ENCODE measurements around the gene FN3K.

The FN3K gene

GRCh38 chr17:82734987-82735866 is at the start of gene FN3K:
Gene FN3K, plus strand, starts transcription at chr17:82735615. Its CDS starts 22 bp downstream, at chr17:82735637.
- no peak for DNase-seq (ENCODE audit: low read depth)

- no peak for DNase-seq (ENCODE audit: low read depth)
Observed at GRCh38 chr17:82686366-82687324, 48.8 kb upstream of the FN3K start.

GRCh38 chr17:82687375-82687861 is 48.0 kb upstream of the FN3K start:
- DNase-seq (ENCODE audit: low read depth), result no peak

GRCh38 chr17:82687871-82688270 is 47.5 kb upstream of the FN3K start:
- no peak for DNase-seq (ENCODE audit: low read depth)

GRCh38 chr17:82689077-82689476 is 46.3 kb upstream of the FN3K start:
- no peak for DNase-seq (ENCODE audit: low read depth)

DNA sequence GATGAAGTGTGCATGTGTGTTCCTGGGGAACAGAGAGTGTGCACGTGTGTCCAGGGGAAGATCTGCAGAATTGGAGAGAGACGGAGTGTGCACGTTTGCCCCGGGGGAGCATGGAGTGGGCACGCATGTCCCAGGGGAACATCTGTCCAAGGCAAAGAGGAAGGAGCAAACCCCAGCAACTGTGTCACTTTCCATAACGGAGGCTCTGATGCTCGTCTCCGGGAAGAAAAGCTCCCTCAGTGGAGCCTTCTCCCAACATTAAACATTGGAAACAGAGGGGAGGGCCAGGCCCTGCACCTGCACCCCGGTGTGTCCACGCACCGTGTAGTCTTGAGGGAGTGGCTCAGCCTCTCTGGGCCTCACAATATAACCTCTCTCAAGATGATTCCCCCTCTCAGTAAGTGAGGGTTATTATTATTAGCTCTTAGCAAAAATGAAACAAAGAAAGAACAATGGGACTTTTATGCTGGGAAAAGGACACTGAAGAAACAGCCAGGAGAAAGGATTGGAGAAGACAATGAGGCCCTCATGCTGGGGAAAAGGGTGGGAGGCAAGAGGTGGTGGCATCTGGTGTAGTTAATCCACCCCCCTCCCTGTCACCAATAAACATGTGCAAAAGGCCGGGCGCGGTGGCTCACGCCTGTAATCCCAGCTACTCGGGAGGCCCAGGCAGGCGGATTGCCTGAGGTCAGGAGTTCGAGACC is 44.5 kb upstream of the FN3K start:
- DNase-seq (ENCODE audit: low read depth), result no peak

DNA sequence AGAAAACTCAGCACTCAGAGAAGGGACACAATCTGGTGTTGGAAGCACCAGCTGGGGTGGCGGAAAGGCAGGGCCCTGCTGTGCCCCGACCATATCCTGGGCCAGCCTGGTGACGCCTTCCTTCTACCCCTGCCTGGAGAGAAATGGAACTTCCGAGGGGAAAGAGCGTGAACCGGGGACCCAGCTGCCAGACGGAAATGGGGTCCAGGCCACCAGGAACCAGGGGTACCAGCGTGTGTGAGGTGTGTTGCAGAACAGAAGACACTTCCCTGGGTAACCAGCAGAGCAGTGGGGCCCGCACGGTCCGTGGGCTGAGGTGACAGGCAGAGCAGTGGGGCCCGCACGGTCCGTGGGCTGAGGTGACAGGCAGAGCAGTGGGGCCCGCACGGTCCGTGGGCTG is 43.7 kb upstream of the FN3K start:
- DNase-seq (ENCODE audit: low read depth), result no peak

GRCh38 chr17:82692268-82692667 is 43.1 kb upstream of the FN3K start:
- DNase-seq (ENCODE audit: low read depth), result no peak

- DNase-seq (ENCODE audit: low read depth), result no peak
Observed at GRCh38 chr17:82693168-82693867, 42.1 kb upstream of the FN3K start.

GRCh38 chr17:82694647-82695046 is 40.8 kb upstream of the FN3K start:
- DNase-seq (ENCODE audit: low read depth), result no peak

- no peak for DNase-seq (ENCODE audit: low read depth)
Observed at GRCh38 chr17:82696259-82696658, 39.2 kb upstream of the FN3K start.

- no peak for DNase-seq (ENCODE audit: low read depth)
Observed at GRCh38 chr17:82696916-82697807, 38.3 kb upstream of the FN3K start.

DNA sequence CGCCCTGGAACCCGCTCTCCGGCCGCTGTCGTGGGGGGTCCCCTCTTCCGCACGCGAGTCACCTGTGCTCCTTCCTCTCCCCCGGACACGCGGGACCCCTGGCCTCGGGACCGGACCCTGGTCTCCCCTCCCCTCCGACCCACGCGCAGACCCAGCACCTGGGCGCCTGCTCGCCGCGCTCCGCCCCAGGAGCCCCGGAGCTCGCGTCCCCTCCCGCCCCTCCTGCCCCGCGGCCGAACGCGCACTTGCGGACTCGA is 37.7 kb upstream of the FN3K start:
- no peak for DNase-seq (ENCODE audit: low read depth)

GRCh38 chr17:82698065-82698973 is 37.1 kb upstream of the FN3K start, which contains the start of gene RAB40B:
Gene RAB40B, minus strand, starts transcription at chr17:82698698. Its CDS starts 102 bp downstream, at chr17:82698596.
- DNase-seq (ENCODE audit: low read depth), result peak; percentile 98

DNA sequence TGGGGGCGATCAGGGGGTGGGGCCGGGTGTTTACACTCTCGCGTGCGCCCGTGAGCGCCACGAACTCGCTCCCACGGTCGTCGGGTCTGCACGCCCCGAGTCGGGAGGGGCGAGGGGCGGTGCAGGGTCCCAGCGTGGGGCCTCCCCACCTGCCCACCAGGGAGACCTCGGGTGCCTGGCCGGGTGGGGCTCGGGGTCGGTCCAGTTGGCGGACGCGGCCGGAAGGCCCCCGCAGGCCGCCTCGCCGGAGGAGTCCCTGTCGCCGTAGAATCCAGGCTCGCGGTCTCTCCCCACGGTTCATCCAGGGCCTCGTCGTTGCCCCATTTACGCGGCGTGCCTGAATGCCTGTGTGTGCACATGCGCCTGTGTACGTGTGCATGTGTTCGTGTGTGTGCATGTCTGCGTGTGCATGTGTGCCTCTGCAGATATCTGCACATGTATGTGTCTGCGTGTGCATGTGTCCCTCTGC is 36.4 kb upstream of the FN3K start:
- DNase-seq (ENCODE audit: low read depth), result no peak

GRCh38 chr17:82699551-82699950 is 35.9 kb upstream of the FN3K start:
- no peak for DNase-seq (ENCODE audit: low read depth)

GRCh38 chr17:82702231-82702927 is 33.0 kb upstream of the FN3K start:
- no peak for DNase-seq (ENCODE audit: low read depth)

GRCh38 chr17:82703036-82703745 is 32.2 kb upstream of the FN3K start:
- DNase-seq (ENCODE audit: low read depth), result no peak
